Lung (tissue), 12 donors: Measurements from ENCODE around the gene TBCD. TPM values are rescaled to one million over a fixed set of nuclear protein-coding genes. Genes with fewer than 3 reads are reported as not detected.

ENCODE experiments used
- ATAC-seq: fragments of 200-7000 bp; cut with Tn5 transposase; one replicate; pipeline ENCODE4 v1.9.1; 2020; ENCODE audit warnings: moderate number of reproducible peaks; ENCODE audit not compliant: insufficient read depth, low FRiP score
- DNase-seq, 3 donors: peaks; one replicate each; pipeline ENCODE4 v3.0.0-alpha.2; 2013 to 2017
- H3K27ac ChIP-seq, 2 donors: one replicate each; pipeline ENCODE4 v1.5.1; 2013; ENCODE audit warnings: mild to moderate bottlenecking in 2 of 2, moderate library complexity in 2 of 2, control low read depth in 1 of 2, inconsistent platforms in 1 of 2, low read depth in 1 of 2, low read length in 1 of 2
- H3K27me3 ChIP-seq, 3 donors: one replicate each; pipeline ENCODE4 v1.5.1; 2013; ENCODE audit warnings: low read length in 2 of 3; ENCODE audit not compliant: control insufficient read depth in 3 of 3, insufficient read depth in 3 of 3
- H3K36me3 ChIP-seq, 4 donors: one replicate each; pipeline ENCODE4 v1.5.1; 2013; ENCODE audit warnings: low read length in 4 of 4, mild to moderate bottlenecking in 1 of 4, moderate library complexity in 1 of 4; ENCODE audit not compliant: control insufficient read depth in 4 of 4, insufficient read depth in 4 of 4
- H3K4me1 ChIP-seq, 5 donors: one replicate each; pipeline ENCODE4 v1.5.1; 2013; ENCODE audit warnings: low read length in 5 of 5, mild to moderate bottlenecking in 2 of 5, moderate library complexity in 1 of 5; ENCODE audit not compliant: control insufficient read depth in 5 of 5, insufficient read depth in 5 of 5
- H3K4me3 ChIP-seq: one replicate; pipeline ENCODE4 v1.5.1; 2013; ENCODE audit warnings: mild to moderate bottlenecking, control low read depth, moderate library complexity
- H3K9ac ChIP-seq, 2 donors: one replicate each; pipeline ENCODE4 v1.5.1; 2013; ENCODE audit warnings: low read length in 2 of 2, control low read depth in 1 of 2; ENCODE audit not compliant: insufficient read depth in 1 of 2
- H3K9me3 ChIP-seq, 4 donors: one replicate each; pipeline ENCODE4 v1.5.1; 2013; ENCODE audit warnings: low read length in 3 of 4, mild to moderate bottlenecking in 1 of 4, moderate library complexity in 1 of 4; ENCODE audit not compliant: control insufficient read depth in 4 of 4, insufficient read depth in 3 of 4
- CTCF ChIP-seq: IDR thresholded peaks from 2 replicates; pipeline ENCODE4 v1.5.1; 2012; ENCODE audit warnings: mild to moderate bottlenecking; ENCODE audit errors: control extremely low read depth, extremely low read depth
- WGBS, 2 donors: extraction: QIAGEN DNeasy Blood & Tissue Kit; methylation state at CpG; one replicate each; pipeline ENCODE4 v1.1.7; 2013; 5-methylcytosine and 5-hydroxymethylcytosine counted together
- polyA plus RNA-seq, 2 donors: library from polyadenylated mRNA; stranded (reverse); fragments of 200-250 nt; gene quantifications; one replicate each; pipeline ENCODE4 v1.2.1, GENCODE V29; 2013
- total RNA-seq, 2 donors: library from RNA; depleted of rRNA in 1 of 2; stranded (reverse); fragments of >200 nt in 1 of 2; gene quantifications; one replicate each; pipeline ENCODE4 v1.2.1, GENCODE V29; 2014 to 2021
- donor health status: control.
- donor health status: control.
- donor health status: Bipolar disorder and iron deficiency.
- donor health status: healthy.
- donor health status: DM: yes; HTN: yes; CAD: no.

Gene TBCD
- total and polyA plus RNA-seq, 4 donors, result 57.6 to 119 (median 90.3) TPM

- no peak overlapping the region for H3K4me3 ChIP-seq
- H3K9ac ChIP-seq, result no peak overlapping the region
- no peak for DNase-seq
- no peaks in the 10 kb centered on the region for H3K4me1 ChIP-seq
- H3K9me3 ChIP-seq, result peaks cover 0 to 3% (median 0%) of the 10 kb centered on the region in 4 donors
- H3K27me3 ChIP-seq, result no peaks in the 10 kb centered on the region
- no peak overlapping the region for H3K27ac ChIP-seq
- no peak for ATAC-seq
- TF ChIP-seq CTCF, result no peak
- WGBS, 2 donors, result 66 to 71% methylated on average over 8 to 9 of the region's 9 CpGs
- no peaks in the 10 kb centered on the region for H3K36me3 ChIP-seq
Measured at GRCh38 chr17:82709024-82709675, 42.7 kb upstream of the TBCD start.

GRCh38 chr17:82709676-82710498 lies 42.0 kb upstream of the TBCD start:
- Histone ChIP-seq H3K4me1 (no peaks in the 10 kb centered on the region), H3K4me3 (no peak overlapping the region)

GRCh38 chr17:82710499-82711232 lies 41.2 kb upstream of the TBCD start:
- Histone ChIP-seq H3K27ac (no peak overlapping the region), H3K27me3 (no peaks in the 10 kb centered on the region), H3K9ac (no peak overlapping the region), H3K9me3 (peaks cover 0 to 3% (median 0%) of the 10 kb centered on the region in 4 donors), H3K36me3 (no peaks in the 10 kb centered on the region), H3K4me1 (peaks cover 0 to 1% (median 0%) of the 10 kb centered on the region in 5 donors), H3K4me3 (no peak overlapping the region)
- 73 to 77% methylated on average over 29 of the region's 29 CpGs for WGBS, 2 donors
- no peak for TF ChIP-seq CTCF
- DNase-seq, result no peak
- no peak for ATAC-seq

More at GRCh38 chr17:82709676-82710498, 42.0 kb upstream of the TBCD start:
- Histone ChIP-seq H3K36me3 (no peaks in the 10 kb centered on the region), H3K27me3 (no peaks in the 10 kb centered on the region), H3K9ac (no peak overlapping the region), H3K27ac (no peak overlapping the region), H3K9me3 (peaks cover 0 to 3% (median 0%) of the 10 kb centered on the region in 4 donors)
- no peak for TF ChIP-seq CTCF
- ATAC-seq (no peak), DNase-seq (no peak)
- WGBS, 2 donors, result 86 to 91% methylated on average over 25 of the region's 25 CpGs
